Fibroblast of villous mesenchyme (primary cell): ENCODE measurements around the gene THTPA. TPM values are rescaled to one million over a fixed set of nuclear protein-coding genes. Genes with fewer than 3 reads are reported as not detected.
"Not testable (repeated sequence)": the region's sequence is repeated elsewhere in the genome, so short reads cannot be mapped to it uniquely, and the experiment has no call there.

ENCODE experiments used
- DNase-seq: peaks from one replicate; pipeline ENCODE4 v3.0.0-alpha.2; 2010; ENCODE audit warnings: low read depth
- H3K4me3 ChIP-seq: 2 replicates; pipeline ENCODE4 v1.5.1; 2011; ENCODE audit warnings: low read depth, mild to moderate bottlenecking, low read length
- total RNA-seq: library from RNA; depleted of rRNA; stranded (reverse); fragments of >200 nt; gene quantifications from 2 replicates; pipeline ENCODE4 v1.2.3, GENCODE V29; 2012
- TF ChIP-seq, protein P1 (sequence below): IDR thresholded peaks from 2 replicates; pipeline ENCODE4 v1.5.1; 2012; ENCODE audit warnings: low read depth, mild to moderate bottlenecking, low read length; ENCODE audit not compliant: insufficient read depth

The THTPA gene
- total RNA-seq, 1 donor = 15.5 TPM

DNA sequence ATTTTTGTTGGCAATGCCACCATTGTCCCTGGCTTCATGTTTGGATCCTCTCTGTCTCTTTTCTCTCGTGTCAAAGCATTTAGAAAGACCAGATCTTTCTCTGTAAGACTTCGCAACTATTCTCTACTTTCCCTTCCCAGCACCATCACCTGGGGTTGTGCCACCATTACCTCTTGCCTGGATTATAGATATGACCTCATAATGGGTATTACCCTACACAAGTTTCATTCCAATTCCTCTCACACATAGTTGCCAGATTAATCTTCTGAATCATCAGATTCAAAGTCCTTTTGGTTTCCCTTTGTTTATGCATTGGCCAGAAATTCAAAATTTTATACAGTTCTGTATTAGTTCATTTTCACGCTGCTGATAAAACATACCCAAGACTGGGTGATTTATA is 52.9 kb downstream of the THTPA start:
- TF ChIP-seq, protein P1, sequence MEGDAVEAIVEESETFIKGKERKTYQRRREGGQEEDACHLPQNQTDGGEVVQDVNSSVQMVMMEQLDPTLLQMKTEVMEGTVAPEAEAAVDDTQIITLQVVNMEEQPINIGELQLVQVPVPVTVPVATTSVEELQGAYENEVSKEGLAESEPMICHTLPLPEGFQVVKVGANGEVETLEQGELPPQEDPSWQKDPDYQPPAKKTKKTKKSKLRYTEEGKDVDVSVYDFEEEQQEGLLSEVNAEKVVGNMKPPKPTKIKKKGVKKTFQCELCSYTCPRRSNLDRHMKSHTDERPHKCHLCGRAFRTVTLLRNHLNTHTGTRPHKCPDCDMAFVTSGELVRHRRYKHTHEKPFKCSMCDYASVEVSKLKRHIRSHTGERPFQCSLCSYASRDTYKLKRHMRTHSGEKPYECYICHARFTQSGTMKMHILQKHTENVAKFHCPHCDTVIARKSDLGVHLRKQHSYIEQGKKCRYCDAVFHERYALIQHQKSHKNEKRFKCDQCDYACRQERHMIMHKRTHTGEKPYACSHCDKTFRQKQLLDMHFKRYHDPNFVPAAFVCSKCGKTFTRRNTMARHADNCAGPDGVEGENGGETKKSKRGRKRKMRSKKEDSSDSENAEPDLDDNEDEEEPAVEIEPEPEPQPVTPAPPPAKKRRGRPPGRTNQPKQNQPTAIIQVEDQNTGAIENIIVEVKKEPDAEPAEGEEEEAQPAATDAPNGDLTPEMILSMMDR = no peak
- DNase-seq = no peak
- H3K4me3 ChIP-seq = no peak overlapping the region

- not testable (repeated sequence) for H3K4me3 ChIP-seq, DNase-seq
Observed at GRCh38 chr14:23609411-23610089, 53.5 kb downstream of the THTPA start.

Other genes starting within 250 kb of the THTPA start
- 17.7 and 20.7 TPM in 2 replicates for gene BCL2L2, start 249.4 kb upstream of the THTPA start, total RNA-seq
- 51.2 and 75.1 TPM in 2 replicates for gene PABPN1, start 234.8 kb upstream of the THTPA start, total RNA-seq
- gene SLC22A17, start 203.4 kb upstream of the THTPA start, total RNA-seq = 14.8 and 16.4 TPM in 2 replicates
- gene EFS, start 191.1 kb upstream of the THTPA start, total RNA-seq = 7.7 and 7.8 TPM in 2 replicates
- not detected in 2 replicates for gene IL25, start 183.5 kb upstream of the THTPA start, total RNA-seq
- gene CMTM5, start 179.2 kb upstream of the THTPA start, total RNA-seq = not detected in 2 replicates
- gene MYH6, start 148.0 kb upstream of the THTPA start, total RNA-seq = not detected in 2 replicates
- not detected in 2 replicates for gene MYH7, start 120.6 kb upstream of the THTPA start, total RNA-seq
- 41.9 and 44.8 TPM in 2 replicates for gene NGDN, start 86.6 kb upstream of the THTPA start, total RNA-seq
- under 0.01 TPM in 2 replicates for gene ZFHX2, start 4.5 kb upstream of the THTPA start, total RNA-seq
- 18.1 and 20.0 TPM in 2 replicates for gene AP1G2, start 11.5 kb downstream of the THTPA start, total RNA-seq
- gene JPH4, start 22.5 kb downstream of the THTPA start, total RNA-seq = not detected in 2 replicates
- gene DHRS2, start 80.1 kb downstream of the THTPA start, total RNA-seq = 0.32 and 0.43 TPM in 2 replicates